Activated naive CD4-positive, alpha-beta T cell treated with anti-CD3 and anti-CD28 coated beads, Interleukin-2, amount 50 U/mL, for 24 hours (primary cell): ENCODE results near the gene PRICKLE3.

Source experiments
- H3K27ac Mint-ChIP-seq: one replicate; pipeline ENCODE4 v1.8.0; 2021; ENCODE audit warnings: mild to moderate bottlenecking, mixed read lengths
- H3K27me3 Mint-ChIP-seq: one replicate; pipeline ENCODE4 v1.8.0; 2021; ENCODE audit warnings: mixed read lengths
- H3K36me3 Mint-ChIP-seq: one replicate; pipeline ENCODE4 v1.8.0; 2021; ENCODE audit warnings: mixed read lengths
- H3K4me1 Mint-ChIP-seq: one replicate; pipeline ENCODE4 v1.8.0; 2021; ENCODE audit warnings: mixed read lengths
- H3K4me3 Mint-ChIP-seq: one replicate; pipeline ENCODE4 v1.8.0; 2021; ENCODE audit warnings: mild to moderate bottlenecking, mixed read lengths
- H3K9me3 Mint-ChIP-seq: one replicate; pipeline ENCODE4 v1.8.0; 2021; ENCODE audit warnings: mixed read lengths

Gene PRICKLE3

DNA sequence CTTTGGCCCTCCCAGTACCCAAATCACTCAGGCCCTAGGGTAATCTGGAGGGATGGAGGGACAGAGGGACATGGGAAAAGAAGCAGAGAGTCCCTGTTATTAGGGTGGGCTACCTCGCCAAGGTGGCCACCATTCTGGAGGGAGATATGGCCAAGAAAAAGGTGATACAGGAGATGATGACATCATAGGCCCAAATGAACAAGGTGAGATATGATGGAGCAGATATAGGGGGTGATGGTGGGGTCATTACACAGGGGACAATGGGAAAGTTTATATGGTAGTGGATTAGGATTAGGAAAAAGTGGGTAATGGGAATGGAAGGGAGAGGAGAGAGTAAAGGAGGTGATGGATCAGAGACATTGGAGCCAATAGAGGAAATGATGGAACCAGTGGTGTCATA, 26.7 kb upstream of the PRICKLE3 start:
- H3K9me3 Mint-ChIP-seq, result no peaks in the 10 kb centered on the region
- H3K4me3 Mint-ChIP-seq, result no peak overlapping the region
- H3K36me3 Mint-ChIP-seq, result peaks cover 1% of the 10 kb centered on the region
- no peaks in the 10 kb centered on the region for H3K27me3 Mint-ChIP-seq
- no peak overlapping the region for H3K27ac Mint-ChIP-seq
- no peaks in the 10 kb centered on the region for H3K4me1 Mint-ChIP-seq

DNA sequence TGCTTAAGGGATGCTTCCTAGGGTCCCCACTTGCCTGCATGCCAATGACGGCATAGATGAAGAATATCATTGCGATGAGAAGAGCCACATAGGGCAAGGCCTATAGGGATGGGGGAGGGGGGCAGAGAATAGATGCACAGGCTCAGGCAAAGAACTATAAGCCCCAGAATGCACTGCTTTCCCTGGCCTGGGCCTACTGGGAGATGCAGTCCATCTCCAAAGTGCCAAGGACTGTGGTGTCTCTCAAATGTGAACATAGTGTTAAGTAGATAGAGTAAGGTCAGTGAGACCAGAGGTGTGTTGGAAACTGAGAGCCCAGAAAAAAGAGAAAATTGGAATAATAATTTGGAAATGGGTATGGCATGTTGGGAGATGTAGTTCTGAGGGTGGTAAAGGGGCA, 26.0 kb upstream of the PRICKLE3 start:
- no peak overlapping the region for H3K4me3 Mint-ChIP-seq
- no peaks in the 10 kb centered on the region for H3K27me3 Mint-ChIP-seq
- no peaks in the 10 kb centered on the region for H3K9me3 Mint-ChIP-seq
- H3K27ac Mint-ChIP-seq, result no peak overlapping the region
- H3K4me1 Mint-ChIP-seq, result no peaks in the 10 kb centered on the region
- H3K36me3 Mint-ChIP-seq, result peaks cover 1% of the 10 kb centered on the region

DNA sequence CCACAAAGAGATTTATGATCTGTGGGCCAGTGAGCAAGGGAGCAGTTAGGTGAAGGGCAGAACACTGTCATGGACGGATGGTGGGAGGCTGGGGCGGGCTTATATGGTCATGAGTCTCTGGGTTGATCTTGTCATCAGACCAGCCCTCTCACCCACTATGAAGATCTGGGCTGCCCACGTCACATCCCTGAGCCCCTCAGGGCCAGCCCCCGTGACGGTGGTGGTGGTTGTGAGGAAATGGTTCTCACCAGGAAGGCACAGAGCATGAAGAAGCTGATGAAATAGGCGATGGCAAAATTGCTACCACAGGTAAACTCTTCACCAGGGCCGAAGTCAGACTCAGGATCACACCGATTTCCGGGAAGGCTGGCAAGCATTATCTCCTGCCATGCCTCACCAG, 24.9 kb upstream of the PRICKLE3 start:
- Mint-ChIP-seq H3K27me3 (no peaks in the 10 kb centered on the region), H3K9me3 (no peaks in the 10 kb centered on the region), H3K4me3 (no peak overlapping the region), H3K4me1 (no peaks in the 10 kb centered on the region), H3K36me3 (peaks cover 1% of the 10 kb centered on the region), H3K27ac (no peak overlapping the region)

DNA sequence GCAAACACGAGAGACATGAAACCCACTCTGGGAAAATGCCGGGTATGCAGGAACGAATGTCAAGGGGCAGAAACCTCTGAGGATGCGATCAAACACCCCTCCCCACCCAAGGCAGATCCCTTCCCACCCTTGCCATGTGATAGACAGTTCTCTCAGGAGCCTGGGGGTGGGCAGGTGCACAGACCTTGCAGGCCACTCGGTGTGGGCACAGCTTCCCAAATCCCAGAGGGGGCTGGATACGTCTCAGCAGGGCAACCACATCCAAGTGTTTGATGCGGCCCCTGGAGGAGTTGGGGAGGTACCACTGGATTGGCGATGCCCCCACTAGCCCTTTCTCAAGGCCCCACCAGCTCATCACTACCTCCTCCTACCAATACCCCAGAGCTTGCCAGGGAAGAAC, 24.2 kb upstream of the PRICKLE3 start:
- Mint-ChIP-seq H3K4me3 (no peak overlapping the region), H3K9me3 (no peaks in the 10 kb centered on the region), H3K27me3 (no peaks in the 10 kb centered on the region), H3K27ac (no peak overlapping the region), H3K4me1 (no peaks in the 10 kb centered on the region), H3K36me3 (peaks cover 1% of the 10 kb centered on the region)

DNA sequence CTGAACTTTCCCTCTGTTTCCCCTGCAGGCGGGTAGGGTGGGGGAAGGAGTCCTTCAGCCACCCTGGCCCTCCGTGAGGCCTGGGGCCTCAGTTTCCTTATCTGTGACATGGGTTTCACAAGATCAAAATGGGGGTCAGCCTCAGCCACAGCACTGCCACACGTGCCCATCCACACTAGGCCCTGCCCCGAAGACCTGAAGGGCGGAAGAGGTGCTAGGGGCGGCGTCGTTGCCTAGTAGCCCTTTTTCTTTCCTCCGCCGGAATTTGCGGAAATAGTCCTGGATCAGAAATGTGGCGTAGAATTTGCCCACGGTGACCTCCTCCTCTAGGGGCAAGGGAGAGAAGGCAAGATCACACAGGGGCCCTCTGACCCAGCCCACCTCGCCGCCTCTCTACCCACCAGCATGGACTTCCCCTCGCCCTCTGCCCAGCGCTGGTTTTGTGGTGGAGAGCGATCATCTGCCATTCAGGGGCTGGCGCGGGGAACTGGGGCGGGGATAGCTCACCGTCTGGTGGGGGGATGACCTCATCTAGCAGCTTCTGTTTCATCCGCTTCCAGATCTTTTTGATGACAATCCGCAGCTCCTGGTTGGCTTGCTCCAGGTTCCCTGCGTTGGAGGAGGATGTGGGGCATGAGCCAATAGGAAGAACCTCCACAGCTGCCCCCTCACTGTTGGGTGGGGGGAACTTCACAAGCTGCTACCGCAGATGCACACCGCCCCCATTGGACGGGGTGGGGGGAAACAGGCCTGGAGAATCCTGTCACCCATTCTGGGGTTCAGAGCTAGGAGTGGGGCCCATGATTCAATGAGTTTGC, 23.5 kb upstream of the PRICKLE3 start:
- Mint-ChIP-seq H3K36me3 (peaks cover 1% of the 10 kb centered on the region), H3K4me1 (no peaks in the 10 kb centered on the region), H3K27me3 (no peaks in the 10 kb centered on the region), H3K9me3 (no peaks in the 10 kb centered on the region), H3K4me3 (peak overlapping the region; percentile 30), H3K27ac (no peak overlapping the region)

DNA sequence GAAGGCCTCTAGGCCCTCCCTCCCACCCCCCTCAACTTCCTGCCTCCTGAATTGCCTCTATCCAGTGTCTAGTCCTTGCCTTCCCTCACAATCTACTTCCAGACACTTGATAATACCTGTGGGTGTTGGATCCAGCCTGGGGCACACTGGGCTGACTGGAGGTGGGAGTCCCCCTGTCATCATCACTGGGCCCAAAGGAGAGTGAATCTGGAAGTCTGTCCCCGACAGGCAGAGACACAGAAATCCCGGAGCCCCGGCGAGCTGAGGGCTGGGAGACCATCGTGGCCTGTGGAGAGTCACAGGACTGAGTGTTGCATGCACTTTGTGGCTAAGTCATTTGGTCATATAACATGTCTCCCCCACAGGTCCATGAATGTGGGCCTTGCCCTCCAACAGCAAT, 22.2 kb upstream of the PRICKLE3 start:
- Mint-ChIP-seq H3K36me3 (peaks cover 1% of the 10 kb centered on the region), H3K4me1 (no peaks in the 10 kb centered on the region), H3K4me3 (no peak overlapping the region), H3K9me3 (no peaks in the 10 kb centered on the region), H3K27me3 (no peaks in the 10 kb centered on the region), H3K27ac (no peak overlapping the region)

DNA sequence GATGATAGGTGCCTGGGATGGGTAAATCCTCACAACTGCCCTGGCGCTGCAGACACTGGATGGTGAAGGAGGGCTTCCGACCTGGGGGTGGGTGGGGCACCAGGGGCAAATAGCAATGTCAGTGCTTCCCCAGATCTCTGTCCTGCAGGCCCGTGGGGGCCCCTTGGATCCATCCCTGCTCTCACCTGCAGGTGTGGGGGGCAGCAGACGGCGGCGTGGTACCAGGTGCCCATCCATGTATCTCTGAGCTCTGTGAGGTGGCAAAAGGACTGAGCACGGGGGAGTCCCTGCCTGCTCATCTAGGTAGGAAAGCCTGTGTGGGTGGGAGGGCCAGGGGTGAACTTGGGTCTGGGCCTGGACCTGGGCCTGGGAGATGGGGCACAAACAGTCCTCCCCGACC, 20.4 kb upstream of the PRICKLE3 start:
- no peak overlapping the region for H3K4me3 Mint-ChIP-seq
- no peaks in the 10 kb centered on the region for H3K9me3 Mint-ChIP-seq
- no peak overlapping the region for H3K27ac Mint-ChIP-seq
- no peaks in the 10 kb centered on the region for H3K36me3 Mint-ChIP-seq
- H3K4me1 Mint-ChIP-seq, result no peaks in the 10 kb centered on the region
- no peaks in the 10 kb centered on the region for H3K27me3 Mint-ChIP-seq

DNA sequence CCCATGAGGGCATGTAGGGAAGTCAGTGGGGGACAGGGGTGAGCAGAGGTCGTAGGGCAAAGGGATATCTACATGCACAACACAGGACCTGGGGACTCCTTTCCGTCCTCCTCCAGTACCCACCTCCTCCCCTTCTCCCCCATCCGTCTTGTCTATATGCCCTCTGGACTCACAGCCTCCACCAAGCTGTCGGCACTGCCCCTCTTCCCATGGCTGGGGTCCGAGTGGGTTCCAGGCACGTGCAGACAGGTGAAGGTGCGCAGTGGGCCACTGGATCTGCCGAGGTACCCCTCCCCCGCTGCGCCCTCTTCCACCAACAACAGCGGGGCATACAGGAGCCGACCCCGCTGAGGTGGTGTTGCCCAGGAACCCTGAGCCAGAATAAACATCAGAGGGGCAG, 19.3 kb upstream of the PRICKLE3 start:
- peaks cover 4% of the 10 kb centered on the region for H3K4me1 Mint-ChIP-seq
- H3K36me3 Mint-ChIP-seq, result no peaks in the 10 kb centered on the region
- no peak overlapping the region for H3K27ac Mint-ChIP-seq
- H3K27me3 Mint-ChIP-seq, result no peaks in the 10 kb centered on the region
- no peak overlapping the region for H3K4me3 Mint-ChIP-seq
- no peaks in the 10 kb centered on the region for H3K9me3 Mint-ChIP-seq

DNA sequence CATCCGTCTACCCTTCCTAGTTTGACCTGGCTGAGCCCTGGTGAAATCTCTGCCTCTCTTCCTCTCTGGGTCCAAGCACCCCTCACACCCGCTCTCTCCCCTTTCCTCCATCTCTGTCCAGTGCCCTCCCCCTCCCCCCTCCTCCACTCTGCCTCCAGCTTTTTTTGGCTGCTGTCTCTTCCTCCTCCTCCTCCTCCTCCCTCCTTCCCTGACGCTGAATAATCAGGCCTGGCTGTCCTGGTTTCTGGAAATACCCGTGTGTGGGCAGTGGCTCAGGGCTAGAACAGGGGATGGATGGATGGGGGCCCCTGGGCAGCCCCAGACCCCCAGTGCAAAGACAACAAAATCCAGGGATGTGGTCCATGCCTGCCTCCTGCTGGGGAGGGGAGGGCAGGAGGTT, 18.5 kb upstream of the PRICKLE3 start:
- H3K9me3 Mint-ChIP-seq, result no peaks in the 10 kb centered on the region

DNA sequence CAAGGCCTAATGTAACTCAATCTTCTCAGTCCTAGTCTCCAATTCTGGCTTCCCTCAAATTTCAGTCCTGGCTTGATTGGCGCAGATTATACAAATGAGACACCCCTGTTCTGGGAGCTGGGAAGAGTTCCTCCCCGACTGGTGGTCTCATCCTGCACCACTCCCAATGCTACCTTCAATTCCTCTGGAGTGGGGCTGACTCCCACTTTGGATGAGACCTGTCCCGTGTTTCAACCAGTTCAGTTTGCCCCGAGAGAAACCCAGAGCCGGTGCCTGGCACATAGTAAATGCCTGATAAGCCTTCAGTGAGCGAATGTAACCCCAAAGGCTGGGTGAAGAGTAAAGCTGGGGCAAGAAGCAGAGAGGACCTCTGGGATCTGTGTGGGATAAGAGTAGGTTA, 17.8 kb upstream of the PRICKLE3 start:
- no peaks in the 10 kb centered on the region for H3K36me3 Mint-ChIP-seq
- no peak overlapping the region for H3K4me3 Mint-ChIP-seq

More for the DNA sequence above, 18.5 kb upstream of the PRICKLE3 start:
- Mint-ChIP-seq H3K27me3 (no peaks in the 10 kb centered on the region), H3K4me3 (no peak overlapping the region), H3K27ac (no peak overlapping the region), H3K4me1 (peaks cover 5% of the 10 kb centered on the region), H3K36me3 (no peaks in the 10 kb centered on the region)

DNA sequence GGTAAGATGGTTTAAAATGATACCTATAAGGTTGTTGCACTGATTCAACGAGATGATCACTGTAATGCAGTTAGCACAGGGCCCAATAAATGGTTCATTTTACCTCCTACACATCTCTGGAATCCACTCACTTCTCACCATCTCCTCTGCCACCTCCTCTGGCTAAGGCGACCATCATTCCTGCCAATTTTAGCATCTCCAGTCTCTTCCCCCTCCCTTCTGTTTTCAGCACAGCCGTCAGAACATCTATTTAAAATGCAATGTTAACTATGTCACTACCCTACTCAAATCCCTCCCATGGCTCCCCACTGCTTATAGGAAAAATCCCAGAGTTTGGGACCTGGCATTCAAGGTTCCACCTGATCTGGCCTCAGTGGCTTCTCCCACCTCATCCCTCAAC, 17.4 kb upstream of the PRICKLE3 start:
- H3K27me3 Mint-ChIP-seq, result no peaks in the 10 kb centered on the region
- H3K4me1 Mint-ChIP-seq, result peaks cover 11% of the 10 kb centered on the region
- H3K27ac Mint-ChIP-seq, result no peak overlapping the region
- H3K36me3 Mint-ChIP-seq, result no peaks in the 10 kb centered on the region
- no peak overlapping the region for H3K4me3 Mint-ChIP-seq
- no peaks in the 10 kb centered on the region for H3K9me3 Mint-ChIP-seq

More for the DNA sequence above, 17.8 kb upstream of the PRICKLE3 start:
- Mint-ChIP-seq H3K27me3 (no peaks in the 10 kb centered on the region), H3K27ac (no peak overlapping the region), H3K9me3 (no peaks in the 10 kb centered on the region), H3K4me1 (peaks cover 8% of the 10 kb centered on the region)

DNA sequence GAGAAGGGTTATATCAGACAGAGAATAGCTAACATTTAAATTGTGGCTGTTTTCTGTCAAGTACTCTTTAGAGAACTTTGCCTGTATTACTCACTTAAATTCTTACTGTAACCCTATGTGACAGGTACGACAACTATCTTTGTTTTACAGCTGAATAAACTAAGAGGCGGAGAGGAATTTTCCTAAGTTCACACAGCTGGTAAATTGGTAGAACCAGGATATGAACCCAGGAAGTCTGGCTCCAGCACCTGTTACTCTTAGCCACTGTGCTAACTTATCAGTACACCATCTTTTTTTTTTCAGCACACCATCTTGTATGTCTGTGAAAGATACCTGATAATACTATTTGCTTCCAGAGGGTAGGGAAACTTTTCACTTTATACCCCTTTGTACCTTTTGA, 15.8 kb upstream of the PRICKLE3 start:
- peaks cover 18% of the 10 kb centered on the region for H3K4me1 Mint-ChIP-seq
- no peaks in the 10 kb centered on the region for H3K27me3 Mint-ChIP-seq
- no peak overlapping the region for H3K27ac Mint-ChIP-seq
- peak overlapping the region; percentile 23 for H3K4me3 Mint-ChIP-seq
- no peaks in the 10 kb centered on the region for H3K36me3 Mint-ChIP-seq
- no peaks in the 10 kb centered on the region for H3K9me3 Mint-ChIP-seq

DNA sequence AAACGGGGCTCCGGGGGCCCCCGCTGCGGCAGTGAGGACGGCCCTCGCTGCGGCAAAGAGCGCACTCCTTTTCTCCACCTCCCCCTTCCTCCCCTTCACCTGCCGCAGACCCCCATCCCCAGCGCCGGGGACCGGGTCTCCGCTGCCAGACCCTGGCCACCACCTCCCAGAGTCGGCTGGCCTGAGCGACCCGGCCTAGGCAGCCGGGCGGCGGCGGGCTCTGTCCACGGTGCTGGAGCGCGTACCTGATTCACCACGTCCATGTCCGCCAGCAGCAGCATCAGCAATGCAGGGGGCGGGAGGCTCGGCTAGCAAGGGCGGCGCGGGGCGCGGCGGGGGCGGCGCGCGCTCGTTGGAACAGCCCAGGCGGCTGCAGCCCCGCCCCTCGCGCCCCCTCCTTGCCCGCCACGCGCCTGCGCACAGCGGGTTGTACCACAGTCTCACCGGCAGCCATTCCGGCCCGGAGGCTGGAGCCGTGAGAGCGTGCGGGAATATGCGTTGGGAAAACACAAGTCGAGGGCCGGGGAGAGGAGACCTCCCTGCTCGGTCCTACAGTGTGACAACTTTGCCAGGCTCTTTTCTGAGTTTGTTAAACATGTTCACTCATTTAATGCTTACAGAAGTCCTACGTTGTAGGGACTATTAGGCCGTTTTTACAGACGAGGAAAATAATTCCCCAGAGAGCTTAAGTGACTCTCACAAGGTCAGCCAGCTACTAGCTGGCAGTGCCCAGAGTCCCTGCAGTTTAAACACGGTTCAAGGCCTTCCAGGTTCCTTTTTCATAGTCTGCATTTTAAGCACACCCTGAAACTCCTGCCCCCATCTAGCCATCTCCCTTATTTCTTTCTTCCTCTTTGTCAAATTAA, 14.0 kb upstream of the PRICKLE3 start, which contains the start of gene SYP:
SYP (minus strand) TSS at position 288 of the 866 bp plus-strand sequence; CDS start at position 281, 7 bp downstream.
- Mint-ChIP-seq H3K4me3 (peak within 1 kb of the TSS; percentile 78), H3K36me3 (no peaks in the 10 kb centered on the region), H3K4me1 (peaks cover 18% of the 10 kb centered on the region), H3K9me3 (no peaks in the 10 kb centered on the region), H3K27ac (peak within 1 kb of the TSS; percentile 94), H3K27me3 (no peaks in the 10 kb centered on the region)

DNA sequence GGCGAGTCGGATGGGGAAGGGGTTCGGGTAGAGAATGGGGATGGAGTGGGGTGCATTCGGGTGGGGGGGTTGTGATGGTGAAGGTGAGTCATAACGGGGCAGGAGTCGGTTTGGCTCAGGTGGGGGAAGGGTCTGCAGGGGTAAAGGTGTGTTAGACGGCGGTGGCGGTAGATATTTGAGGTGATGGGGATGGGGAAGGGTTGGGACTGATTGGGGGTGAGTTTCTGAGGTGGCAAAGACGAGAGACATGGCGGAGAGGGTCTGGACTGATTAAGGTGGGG, 13.1 kb upstream of the PRICKLE3 start:
- H3K27ac Mint-ChIP-seq, result no peak overlapping the region
- H3K4me3 Mint-ChIP-seq, result no peak overlapping the region
- no peaks in the 10 kb centered on the region for H3K27me3 Mint-ChIP-seq
- H3K4me1 Mint-ChIP-seq, result peaks cover 18% of the 10 kb centered on the region
- no peaks in the 10 kb centered on the region for H3K9me3 Mint-ChIP-seq
- no peaks in the 10 kb centered on the region for H3K36me3 Mint-ChIP-seq

DNA sequence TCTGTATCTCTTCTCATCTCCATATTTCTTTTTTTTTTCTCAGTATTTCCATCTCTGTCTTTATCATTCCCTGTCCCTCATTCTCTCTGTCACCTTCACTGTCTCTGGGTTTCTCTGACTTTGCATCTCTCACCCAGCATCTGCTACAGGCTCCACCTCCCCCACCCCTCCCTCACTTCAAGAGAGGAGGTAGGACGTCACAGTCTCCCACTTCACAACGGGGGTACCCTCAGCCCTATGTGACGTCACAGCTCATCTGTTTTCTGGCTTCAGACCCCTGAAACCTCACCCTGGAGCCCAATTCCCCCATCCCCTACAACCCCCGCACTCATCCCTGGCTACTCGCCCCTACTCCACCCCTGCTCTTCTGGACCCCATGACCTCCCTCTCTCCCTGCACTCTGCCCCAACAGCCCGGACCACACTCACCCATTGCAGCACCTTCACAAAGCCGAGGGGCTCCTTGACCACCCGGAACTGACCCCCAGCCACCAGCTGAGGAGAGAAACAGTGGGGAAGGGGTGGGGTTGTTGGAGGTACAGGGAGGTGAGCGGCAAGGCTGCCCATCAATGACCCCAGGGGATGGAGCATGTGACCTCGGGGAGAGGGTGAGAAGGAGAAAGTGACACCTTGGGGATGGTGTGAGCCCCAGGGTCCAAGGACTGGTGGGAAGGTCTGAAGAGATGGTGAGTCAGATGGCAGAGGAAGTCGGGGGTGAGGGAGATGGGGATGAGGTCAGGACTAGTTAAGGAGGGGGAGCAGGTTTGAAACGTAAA, 12.6 kb upstream of the PRICKLE3 start:
- H3K4me3 Mint-ChIP-seq, result peak overlapping the region; percentile 52
- no peak overlapping the region for H3K27ac Mint-ChIP-seq
- no peaks in the 10 kb centered on the region for H3K27me3 Mint-ChIP-seq
- H3K4me1 Mint-ChIP-seq, result peaks cover 22% of the 10 kb centered on the region
- no peaks in the 10 kb centered on the region for H3K9me3 Mint-ChIP-seq
- H3K36me3 Mint-ChIP-seq, result no peaks in the 10 kb centered on the region
